Kidney epithelial cell (primary cell): Measurements from ENCODE around the gene KLHL28. TPM values are rescaled to one million over a fixed set of nuclear protein-coding genes. Genes with fewer than 3 reads are reported as not detected.
A peak's percentile ranks its signal among the peaks of the same experiment; 100 is the strongest.

Experiments used
- DNase-seq: peaks from one replicate; pipeline ENCODE4 v3.0.0-alpha.2; 2010; ENCODE audit warnings: low read depth
- H3K27me3 ChIP-seq: 2 replicates; pipeline ENCODE4 v1.6.0; 2011; ENCODE audit warnings: low read length; ENCODE audit not compliant: control insufficient read depth, insufficient read depth
- H3K36me3 ChIP-seq: 2 replicates; pipeline ENCODE4 v1.5.1; 2011; ENCODE audit warnings: low read length; ENCODE audit not compliant: control insufficient read depth, insufficient read depth
- H3K4me3 ChIP-seq: 2 replicates; pipeline ENCODE4 v1.5.1; 2011; ENCODE audit warnings: low read depth, mild to moderate bottlenecking, control low read depth, low read length
- total RNA-seq: library from RNA; depleted of rRNA; stranded (reverse); fragments of >200 nt; gene quantifications from 2 replicates; pipeline ENCODE4 v1.2.3, GENCODE V29; 2015
- TF ChIP-seq, protein P1 (sequence below): IDR thresholded peaks from 2 replicates; pipeline ENCODE4 v1.5.1; 2011; ENCODE audit warnings: mild to moderate bottlenecking, moderate library complexity, low read length, control low read depth, inconsistent platforms; ENCODE audit not compliant: insufficient read depth, poor library complexity, severe bottlenecking

The KLHL28 gene
- total RNA-seq, 1 donor from 2014 or later, result 12.9 TPM

DNA sequence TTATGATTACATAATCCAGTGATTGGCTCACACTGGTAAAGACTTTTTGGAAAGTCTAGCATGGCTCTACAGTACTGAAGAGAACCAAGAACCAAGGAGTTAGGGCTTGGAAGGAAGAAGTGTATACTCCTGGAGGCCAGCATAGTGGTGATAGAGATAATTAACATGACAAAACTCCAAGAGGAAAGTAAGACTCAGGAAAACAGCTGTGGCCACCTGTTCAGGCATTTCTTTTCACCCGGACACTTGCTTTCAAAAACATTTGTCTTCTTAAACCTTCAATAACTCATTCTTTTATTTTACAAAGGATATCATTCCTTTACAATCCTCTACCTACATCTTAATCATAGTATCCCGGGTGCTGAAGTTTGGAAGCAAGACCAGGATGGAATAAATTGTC, 50.9 kb downstream of the KLHL28 start:
- H3K4me3 ChIP-seq, result no peak overlapping the region
- TF ChIP-seq, protein P1, sequence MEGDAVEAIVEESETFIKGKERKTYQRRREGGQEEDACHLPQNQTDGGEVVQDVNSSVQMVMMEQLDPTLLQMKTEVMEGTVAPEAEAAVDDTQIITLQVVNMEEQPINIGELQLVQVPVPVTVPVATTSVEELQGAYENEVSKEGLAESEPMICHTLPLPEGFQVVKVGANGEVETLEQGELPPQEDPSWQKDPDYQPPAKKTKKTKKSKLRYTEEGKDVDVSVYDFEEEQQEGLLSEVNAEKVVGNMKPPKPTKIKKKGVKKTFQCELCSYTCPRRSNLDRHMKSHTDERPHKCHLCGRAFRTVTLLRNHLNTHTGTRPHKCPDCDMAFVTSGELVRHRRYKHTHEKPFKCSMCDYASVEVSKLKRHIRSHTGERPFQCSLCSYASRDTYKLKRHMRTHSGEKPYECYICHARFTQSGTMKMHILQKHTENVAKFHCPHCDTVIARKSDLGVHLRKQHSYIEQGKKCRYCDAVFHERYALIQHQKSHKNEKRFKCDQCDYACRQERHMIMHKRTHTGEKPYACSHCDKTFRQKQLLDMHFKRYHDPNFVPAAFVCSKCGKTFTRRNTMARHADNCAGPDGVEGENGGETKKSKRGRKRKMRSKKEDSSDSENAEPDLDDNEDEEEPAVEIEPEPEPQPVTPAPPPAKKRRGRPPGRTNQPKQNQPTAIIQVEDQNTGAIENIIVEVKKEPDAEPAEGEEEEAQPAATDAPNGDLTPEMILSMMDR, result no peak
- no peaks in the 10 kb centered on the region for H3K36me3 ChIP-seq
- DNase-seq, result no peak
- peaks cover 3% of the 10 kb centered on the region for H3K27me3 ChIP-seq

DNA sequence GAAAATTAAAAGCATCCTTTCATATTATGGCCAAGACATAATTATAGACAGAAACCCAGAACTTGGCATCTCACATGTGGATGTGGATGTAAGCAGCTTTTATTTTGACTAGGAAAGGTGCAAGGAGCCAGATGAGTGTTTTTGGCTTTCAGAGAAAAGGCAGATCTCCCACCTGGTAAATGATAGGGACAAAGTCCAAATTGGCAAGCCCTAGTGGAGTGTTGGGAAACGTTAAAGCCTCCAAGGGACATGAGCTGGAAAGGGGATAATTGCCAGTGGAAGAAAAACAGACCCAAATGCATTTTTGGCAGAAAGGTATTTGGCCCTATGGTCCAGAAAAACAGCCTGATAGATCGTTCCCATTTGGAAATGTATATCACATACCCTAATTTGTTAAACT, 60.1 kb downstream of the KLHL28 start:
- DNase-seq, result no peak
- TF ChIP-seq, protein P1, result no peak
- no peaks in the 10 kb centered on the region for H3K27me3 ChIP-seq
- no peak overlapping the region for H3K4me3 ChIP-seq
- no peaks in the 10 kb centered on the region for H3K36me3 ChIP-seq

DNA sequence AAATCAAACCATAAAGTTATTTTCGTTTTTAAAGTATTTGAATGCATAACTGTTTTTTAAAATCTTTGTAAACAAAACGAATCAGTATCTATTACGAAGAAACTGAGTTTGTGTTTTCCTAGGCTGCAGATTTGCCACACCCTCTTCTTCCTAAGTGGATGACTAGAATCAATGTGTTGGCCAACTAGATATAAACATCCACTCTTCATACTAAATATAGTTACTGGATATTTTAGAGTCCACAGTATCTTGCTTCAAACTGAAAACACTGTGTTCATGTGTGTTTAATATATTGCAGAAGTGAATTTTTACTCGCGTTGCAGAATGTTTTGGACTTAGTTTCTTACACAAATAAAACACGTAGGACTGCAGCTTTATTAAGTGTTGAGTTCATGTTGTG, 63.2 kb downstream of the KLHL28 start:
- no peak overlapping the region for H3K4me3 ChIP-seq
- H3K36me3 ChIP-seq, result no peaks in the 10 kb centered on the region
- DNase-seq, result no peak
- H3K27me3 ChIP-seq, result no peaks in the 10 kb centered on the region
- TF ChIP-seq, protein P1, result no peak

DNA sequence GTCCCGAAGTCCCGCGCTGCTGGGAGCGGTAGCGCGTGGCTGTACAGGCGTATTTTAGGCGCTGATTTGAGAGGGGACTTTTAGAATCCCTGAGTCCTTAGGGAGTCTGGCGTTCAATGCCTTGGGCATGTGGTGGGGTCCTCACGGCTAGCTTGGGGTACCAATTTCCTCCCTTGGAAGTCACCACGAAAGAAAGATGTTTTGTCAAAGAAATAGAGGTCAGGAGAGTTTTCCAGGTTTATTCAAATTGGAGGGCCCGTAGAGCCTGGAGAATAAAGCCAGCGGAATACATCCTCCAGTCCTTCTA, 63.9 kb downstream of the KLHL28 start:
- H3K4me3 ChIP-seq, result peak overlapping the region; percentile 74
- DNase-seq, result no peak
- TF ChIP-seq, protein P1, result no peak
- no peaks in the 10 kb centered on the region for H3K36me3 ChIP-seq
- H3K27me3 ChIP-seq, result no peaks in the 10 kb centered on the region

DNA sequence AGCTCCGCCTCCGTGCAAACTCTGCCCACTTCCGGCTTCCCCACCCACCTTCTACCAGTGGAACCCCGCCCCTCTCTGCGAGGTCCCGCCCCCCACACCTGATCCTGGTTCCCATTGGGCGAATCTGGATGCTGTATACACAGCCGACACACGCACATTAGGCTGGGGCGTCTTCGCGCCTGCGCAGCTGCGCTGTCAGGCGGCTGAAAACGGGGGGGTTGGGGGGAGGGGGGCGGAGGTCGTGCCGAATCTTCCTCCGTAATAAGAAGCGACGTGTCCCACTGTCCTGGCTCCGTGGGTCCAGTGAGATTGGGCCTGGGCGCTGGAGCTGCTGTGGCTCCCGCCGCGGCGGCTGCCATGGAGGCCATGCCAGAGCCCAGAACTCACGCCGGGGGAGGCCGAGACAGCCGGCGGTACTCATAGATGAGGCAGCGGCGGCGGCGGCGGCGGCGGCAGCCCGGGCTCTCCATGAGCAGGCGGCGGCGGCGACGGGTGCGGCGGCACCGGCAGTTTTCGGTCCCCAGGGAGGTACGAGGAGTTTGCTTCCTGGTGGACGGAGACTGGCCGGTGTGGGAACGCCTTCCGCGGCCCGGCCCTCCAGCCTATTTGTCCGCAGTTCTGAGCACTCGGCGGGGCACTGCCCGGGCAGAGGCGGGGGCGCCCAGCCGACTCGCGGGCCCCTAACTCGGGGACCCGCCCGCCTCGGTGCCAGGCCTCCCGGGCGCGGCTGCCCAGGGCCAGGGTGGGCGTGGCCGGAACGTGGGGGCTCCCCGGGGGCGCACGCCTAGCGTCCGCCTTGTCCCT, 64.5 kb downstream of the KLHL28 start:
- H3K4me3 ChIP-seq, result peak overlapping the region; percentile 74
- H3K27me3 ChIP-seq, result no peaks in the 10 kb centered on the region
- no peaks in the 10 kb centered on the region for H3K36me3 ChIP-seq
- TF ChIP-seq, protein P1, result no peak
- peak; percentile 85 for DNase-seq
